GM18873 (cell line): Measurements from ENCODE around the gene SLC41A3.
"Not testable (repeated sequence)": the region's sequence is repeated elsewhere in the genome, so short reads cannot be mapped to it uniquely, and the experiment has no call there.

Source experiments
- ATAC-seq: cut with Tn5 transposase; IDR thresholded peaks from one replicate; pipeline ENCODE4 v1.9.1; 2021; ENCODE audit warnings: mild to moderate bottlenecking, moderate library complexity, moderate number of reproducible peaks; ENCODE audit not compliant: unreplicated experiment, low FRiP score

SLC41A3 gene

DNA sequence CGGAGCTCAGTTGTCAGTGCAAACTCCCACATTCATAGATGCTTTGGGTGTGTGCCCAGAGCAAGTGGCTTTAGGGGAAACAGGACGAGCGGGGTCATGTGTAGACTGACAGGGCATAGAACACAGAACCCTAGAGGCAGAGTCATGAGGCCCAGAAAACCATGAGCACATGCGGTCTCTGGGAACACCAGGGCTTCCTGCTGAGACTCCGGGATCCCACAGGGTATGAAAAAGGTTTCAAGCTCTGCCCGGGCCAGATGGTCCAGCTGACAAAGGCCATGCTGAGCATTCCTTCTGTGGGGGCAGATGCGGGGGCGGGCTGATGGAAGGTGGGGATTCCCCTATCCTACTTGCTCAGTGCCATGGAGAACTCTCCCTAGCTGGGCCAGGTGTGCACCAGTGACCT is 70.2 kb downstream of the SLC41A3 start:
- ATAC-seq: no peak

DNA sequence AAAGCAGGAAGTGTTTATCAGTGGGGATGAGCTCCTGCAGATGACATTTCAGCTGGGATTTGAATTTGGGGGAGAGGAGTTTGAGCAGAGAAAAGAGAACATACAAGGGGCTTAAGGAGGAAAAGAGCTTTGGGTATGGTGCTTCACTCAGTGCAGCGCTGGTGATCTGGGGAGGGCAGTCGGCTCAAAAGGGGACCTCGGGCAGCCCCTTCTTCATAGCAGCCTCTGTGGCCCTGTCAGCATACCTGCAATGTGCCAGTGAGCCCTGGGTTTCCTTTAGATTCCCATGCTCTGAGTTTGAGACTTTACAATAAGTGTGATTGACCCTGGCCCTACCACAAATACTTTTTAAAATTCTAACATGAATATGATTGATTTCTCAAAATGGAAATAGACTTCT is 74.7 kb downstream of the SLC41A3 start:
- no peak for ATAC-seq

DNA sequence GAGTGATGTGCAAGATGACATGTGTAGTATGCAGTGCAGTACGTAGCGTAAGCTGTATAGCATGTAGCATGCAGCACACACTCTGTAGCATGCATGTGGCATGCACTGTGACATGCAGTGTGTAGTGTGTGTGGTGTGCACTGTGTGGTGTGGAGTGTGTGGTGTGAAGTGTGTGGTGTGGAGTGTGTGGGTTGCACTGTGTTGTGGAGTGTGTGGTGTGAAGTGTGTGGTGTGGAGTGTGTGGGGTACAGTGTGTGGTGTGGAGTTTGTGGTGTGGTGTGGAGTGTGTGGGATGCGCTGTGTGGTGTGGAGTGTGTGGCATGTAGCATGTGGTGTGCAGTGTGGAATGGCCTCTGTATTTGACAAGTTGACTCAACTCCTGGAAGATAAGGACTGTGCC is 75.7 kb downstream of the SLC41A3 start:
- ATAC-seq: no peak

DNA sequence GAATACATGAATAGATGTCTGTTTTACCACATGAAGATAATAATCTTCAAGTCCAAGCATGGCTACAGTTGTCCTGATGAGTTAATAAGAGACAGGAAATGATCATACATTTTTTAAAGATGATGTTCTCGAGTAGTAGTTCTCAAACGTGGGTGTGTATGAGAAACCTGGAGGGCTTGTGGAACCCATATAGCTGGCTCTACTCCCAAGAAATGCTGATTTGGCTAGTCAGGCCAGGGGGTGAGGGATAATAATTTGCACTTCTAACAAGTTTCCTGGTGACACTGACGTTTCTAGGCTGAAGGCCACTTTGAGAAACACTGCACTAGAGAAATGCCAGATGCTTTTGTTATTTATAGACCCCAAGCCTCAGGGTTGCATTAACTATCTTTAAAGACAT is 78.0 kb downstream of the SLC41A3 start:
- ATAC-seq: no peak

DNA sequence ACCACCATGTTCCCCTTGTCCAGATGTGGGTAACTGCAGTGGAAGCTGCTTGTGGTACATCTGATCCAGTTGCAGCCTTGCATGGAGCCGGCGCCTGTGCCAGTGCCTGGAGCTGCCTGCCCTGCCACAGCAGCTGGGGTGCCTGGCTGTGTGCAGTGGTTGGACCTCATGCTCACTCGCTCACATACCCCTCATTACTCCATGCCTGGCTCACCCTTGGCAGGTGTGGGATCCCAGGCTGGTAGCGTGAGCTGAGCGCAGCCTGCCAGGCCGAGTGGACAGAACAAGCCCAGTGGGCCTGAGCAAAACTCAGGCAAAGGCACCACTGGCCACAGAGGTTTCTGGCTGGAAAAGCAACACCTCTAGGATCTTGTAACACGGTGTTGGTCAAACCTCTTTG is 79.2 kb downstream of the SLC41A3 start:
- no peak for ATAC-seq

DNA sequence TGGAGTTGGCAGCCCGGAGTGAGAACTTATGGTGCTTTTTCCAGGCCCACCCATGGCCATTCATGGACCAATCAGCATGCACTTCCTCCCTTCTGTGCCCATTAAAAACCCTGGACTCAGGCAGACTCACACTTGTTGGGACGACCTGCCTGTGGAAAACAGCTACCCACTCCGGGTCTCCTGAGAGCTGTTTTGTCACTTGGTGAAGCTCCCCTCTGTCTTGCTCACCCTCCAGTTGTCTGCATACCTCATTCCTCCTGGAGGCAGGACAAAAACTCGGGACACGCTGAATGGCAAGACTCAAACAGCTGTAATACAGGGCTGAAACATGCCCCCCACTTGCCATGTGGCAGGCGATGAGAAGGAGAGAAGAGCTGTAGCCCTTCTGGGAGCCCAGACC is 79.7 kb downstream of the SLC41A3 start:
- no peak for ATAC-seq

DNA sequence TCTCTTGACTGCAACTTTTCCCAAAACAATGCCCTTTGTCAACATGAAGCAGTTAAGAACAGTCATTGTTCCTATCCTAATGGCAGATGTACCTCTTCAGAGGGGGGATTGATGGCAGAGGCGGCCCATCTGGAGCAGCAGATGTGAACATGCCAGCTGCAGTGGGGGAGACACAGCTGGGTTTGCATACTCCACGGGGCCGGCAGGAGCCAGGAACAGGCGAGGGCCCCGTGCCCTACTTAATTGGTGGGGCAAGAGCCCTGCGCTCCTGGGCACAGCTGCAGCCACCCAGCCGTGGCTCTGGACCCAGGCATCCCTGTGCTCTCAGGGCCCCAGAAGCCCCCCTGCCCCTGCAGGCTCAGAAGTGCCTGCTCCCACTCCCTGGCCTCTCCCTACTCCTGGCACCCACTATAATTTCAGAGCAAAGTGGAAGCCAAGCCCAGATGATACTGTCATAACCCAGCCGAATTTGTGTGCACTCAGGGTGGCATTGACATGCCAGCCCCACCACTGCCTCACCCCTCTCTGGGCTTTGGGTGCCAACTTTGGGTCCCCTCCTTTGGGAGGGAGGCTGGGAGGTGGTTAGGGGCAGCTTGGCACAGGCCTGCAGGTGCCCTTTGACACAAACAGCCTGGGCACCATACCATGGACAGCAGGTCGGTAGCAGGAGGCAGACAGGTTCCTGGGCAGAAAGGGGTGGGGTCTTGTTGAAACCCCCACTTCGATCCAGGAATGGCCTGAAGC is 80.3 kb downstream of the SLC41A3 start:
- ATAC-seq: no peak

DNA sequence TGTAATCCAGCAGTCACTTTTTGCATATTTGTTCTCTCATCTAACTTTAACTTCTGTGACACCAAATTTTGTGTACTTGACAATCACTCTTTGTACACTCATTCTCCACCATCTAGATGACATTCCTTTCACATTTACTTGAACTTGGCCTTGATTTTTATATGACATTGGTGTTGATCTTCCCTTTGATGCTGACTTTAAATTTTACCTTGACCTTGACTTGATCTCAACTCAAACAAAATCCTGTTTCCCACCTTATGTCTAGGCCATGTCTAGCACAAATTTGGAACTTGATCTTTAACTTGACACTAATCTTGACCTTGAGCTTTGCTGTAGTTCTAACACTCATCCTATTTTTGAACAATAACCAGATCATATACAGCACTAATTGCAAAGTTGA is 81.7 kb downstream of the SLC41A3 start:
- ATAC-seq: no peak

DNA sequence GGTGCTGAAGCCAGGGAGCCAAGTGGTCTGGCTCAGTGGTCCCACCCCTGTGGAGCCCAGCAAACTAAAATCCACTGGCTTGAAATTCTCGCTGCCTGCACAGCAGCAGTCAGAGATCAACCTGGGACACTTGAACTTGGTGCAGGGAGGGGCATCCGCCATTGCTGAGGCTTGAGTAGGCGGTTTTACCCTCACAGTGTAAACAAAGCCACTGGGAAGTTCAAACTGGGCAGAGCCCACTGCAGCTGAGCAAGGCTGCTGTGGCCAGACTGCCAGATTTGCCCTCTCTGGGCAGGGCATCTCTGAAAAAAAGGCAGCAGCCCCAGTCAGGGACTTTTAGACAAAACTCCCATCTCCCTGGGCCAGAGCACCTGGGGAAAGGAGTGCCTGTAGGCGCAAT is 87.2 kb downstream of the SLC41A3 start:
- not testable (repeated sequence) for ATAC-seq

DNA sequence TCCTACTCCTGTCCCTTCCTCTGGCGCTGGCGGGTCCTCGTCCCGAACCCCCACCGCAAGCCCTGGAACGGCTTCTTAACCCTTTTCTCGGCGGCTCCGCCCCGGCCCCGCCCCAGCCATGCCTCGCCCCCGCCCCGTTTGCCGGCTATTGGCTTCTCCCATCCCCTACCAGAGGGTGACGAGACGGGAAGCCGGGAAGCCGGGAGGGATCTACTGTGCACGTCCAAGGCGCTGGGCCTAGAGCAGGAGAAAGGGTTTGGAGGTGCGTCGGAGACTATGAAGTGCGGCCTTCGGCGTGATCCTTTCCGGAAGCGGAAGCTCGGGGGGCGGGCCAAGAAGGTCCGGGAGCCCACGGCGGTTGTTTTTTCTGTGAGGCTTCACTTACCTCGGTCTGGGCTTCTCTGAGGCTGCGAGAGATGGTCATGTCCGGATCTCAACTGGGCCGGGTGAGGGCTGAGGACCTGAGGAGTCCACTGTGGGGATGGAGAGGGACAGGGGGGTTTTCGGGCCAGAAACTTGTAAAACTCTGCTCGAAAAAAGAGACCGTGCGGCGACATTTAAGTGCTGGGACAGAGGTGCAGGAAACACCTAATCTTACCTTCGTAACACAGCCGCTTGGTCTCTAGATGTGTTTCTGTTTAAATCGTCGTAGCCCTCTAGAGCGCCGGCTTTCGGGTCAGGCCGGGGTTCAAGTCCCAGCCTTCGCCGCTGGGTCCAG is 93.5 kb downstream of the SLC41A3 start:
- ATAC-seq: no peak

DNA sequence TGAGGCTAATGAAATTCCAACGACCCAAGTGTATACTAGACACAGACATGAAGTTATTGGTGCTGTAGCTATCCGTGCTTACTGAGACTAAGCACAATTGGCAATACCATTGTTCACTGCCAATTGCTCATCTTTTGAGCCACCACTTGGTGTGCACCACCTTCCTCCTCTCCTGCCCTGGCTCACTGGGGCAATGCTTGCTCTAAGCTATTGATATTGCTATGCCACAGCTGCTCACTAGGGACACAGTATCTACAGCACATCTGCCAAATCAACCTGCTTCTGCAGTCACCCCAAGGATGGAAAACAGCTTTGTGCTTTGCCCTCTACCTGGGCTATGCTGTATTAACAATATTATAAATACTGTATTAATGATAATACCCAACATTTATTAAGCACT is 99.0 kb downstream of the SLC41A3 start:
- ATAC-seq: not testable (repeated sequence)

DNA sequence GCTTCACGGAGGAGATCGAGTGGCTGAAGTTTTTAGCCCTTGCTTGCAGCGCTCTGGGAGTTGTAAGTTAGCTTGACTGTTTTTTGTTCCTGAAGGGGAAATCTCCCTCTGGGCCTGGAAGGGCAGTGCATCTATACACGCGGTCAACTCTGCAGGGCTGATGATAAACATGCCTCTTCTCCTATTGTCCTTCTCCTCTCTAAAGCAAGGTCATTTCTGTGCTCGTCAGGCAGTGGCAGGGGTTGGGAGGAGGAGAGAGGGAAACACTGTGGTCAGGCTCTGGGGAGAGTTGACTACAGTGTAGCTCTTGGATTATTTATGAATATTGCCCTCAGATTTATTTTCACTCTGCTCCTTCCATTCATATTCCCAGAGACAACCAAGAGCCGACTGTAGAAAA is 106.8 kb downstream of the SLC41A3 start:
- not testable (repeated sequence) for ATAC-seq

DNA sequence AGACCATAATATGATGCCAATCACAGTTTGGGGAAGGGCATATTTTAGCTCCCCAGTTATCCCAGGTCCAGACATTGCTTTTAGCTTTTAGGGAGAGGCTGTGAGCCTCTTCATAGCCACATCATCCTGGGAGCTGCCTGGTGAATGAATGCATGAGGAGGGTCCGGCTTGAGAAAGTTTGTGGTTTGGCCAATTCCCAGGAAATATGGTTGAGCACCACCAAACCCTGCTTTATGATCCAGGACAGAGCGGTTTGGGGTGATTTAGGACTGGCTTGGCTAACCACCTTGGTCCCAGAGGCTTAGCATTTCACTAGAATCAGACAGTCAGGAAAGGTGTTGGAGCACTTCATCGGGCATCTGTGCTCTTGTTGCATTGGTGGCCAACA is 107.9 kb downstream of the SLC41A3 start:
- ATAC-seq: not testable (repeated sequence)

DNA sequence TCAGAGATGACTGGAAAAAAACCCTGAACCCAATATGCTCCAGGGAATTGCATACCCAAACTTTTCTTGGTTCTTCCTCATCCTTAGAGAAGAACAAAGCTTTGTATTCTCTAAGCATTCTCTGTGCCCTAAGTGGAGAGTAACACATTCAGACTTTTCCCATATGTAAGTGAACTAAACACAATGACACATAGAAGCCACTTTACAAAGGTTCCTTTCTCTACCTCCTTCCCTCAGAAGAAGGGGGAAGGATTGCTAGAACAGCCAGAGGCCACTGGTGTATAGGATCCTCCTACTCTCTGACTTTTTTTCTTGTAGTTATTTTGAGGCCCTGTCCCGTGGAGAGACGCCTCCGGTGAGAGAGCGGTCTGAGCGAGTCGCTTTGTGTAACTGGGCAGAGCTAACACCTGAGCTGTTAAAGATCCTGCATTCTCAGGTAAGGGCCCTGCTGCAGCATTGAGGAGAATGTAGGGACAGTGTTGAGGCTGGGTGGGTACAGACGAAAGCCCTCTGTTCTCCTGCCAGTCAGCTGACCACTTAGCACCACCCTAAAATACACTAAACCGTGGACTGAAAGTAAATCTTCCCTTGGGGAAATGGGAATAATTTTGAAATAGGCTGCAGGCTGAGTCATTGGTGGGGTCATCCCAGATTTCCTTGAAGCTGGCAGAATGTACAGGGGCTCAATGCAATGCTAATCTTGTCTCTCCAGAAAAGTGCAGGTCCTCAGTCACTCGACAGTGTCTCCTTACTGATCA is 108.5 kb downstream of the SLC41A3 start:
- ATAC-seq: not testable (repeated sequence)

DNA sequence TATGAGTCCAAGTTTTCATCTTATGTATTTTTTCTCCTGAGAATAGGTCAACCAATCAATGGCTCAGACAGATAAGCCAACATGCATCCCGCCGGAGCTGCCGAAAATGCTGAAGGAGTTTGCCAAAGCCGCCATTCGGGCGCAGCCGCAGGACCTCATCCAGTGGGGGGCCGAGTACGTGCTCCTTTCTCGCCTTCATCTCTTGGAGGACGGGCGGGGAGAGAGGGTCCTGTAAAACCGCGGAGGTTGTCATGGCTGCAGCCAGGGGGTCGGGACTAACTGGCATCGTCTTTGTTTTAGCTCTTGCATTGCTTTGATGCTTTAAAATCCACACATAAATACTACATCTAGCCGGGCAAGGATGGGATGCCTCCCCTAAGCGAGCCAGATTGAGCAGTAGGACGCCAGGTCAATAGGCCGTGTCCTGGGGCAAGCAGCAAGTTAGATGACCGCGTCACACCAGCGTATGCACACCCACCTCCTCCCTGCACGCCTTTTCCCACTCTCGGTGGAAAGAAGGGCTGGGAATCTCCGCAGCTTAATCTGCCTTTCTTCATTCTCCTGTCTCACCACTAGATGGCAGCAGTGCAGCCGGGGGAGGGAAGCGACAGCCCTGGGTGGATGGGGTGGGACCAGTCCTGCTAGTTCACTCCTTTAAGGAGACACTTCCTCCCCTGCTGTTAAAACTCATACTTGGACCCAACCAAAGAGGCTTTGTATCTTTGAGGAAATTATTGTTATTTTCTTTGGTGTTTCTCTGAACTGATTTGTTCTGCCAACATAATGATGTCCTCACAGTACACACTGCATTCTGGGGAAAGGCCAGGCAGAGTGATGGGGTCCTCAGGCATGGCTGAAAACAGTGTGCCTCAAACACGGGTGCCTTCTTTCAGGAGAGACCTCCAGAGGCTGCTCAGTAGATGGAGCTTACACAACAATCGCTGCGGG is 111.7 kb downstream of the SLC41A3 start:
- ATAC-seq: not testable (repeated sequence)

DNA sequence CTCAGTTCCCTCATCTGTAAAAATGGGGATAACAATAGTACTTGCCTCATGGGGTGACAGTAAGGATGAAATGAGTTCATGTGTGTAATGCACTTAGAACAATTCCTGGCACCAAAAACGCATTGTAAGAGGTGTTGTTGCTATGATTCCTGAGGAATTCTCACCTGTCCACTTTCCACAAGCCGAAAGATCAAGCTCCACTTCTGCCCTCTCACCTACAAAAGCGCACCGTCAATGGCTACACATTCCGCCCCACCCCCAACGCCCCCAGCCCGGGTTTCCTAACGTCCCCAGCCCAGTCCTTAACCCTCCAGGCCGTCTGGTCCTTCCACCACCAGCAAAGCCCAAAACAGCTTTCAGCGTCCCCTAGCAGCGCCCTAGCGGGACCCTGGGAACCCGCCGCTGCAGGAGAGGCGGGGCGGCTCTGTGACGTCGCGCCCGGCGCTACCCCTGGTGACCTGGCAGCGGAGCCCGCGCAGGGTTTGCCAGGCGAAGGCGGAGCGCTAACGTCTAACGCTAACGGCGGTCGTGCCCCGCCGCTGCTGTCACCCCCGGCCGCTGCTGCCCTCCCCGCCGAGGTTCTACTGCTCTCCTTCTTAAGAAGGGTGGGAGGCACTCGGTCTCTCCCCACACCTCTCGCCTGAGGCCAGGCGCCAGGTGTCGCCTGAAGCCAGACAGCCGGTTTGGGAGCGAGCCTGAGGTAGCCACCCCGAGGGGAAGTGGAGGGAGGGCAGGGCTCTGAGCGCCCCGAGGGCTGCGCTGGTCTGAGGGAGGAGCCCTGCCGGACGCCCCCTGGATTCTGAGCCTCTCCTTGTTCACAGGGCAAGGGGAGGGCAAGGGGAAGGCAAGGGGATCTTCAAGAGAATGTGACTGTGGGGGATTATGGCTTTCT is 115.0 kb downstream of the SLC41A3 start, which contains the start of gene ROPN1B:
Gene ROPN1B (plus strand): TSS at position 478 of the 892 bp plus-strand sequence. CDS start 2,877 bp downstream, outside the sequence.
- not testable (repeated sequence) for ATAC-seq

DNA sequence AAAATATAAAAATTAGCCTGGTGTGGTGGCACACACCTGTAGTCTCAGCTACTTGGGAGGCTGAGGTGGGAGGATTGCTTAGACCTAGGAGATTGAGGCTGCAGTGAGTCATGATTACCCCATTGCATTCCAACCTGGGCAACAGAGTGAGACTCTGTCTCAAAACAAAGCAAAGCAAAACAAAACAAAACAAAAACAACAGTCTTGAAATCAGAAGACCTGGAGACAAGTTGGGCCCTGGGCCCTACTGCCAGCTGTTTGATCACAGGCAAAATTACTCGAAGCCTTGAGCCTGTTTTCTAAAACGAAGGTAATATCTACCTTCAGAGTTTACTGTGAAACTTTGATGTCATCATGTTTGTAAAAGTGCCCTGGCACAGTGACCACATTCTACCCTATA is 115.8 kb downstream of the SLC41A3 start:
- ATAC-seq: not testable (repeated sequence)

DNA sequence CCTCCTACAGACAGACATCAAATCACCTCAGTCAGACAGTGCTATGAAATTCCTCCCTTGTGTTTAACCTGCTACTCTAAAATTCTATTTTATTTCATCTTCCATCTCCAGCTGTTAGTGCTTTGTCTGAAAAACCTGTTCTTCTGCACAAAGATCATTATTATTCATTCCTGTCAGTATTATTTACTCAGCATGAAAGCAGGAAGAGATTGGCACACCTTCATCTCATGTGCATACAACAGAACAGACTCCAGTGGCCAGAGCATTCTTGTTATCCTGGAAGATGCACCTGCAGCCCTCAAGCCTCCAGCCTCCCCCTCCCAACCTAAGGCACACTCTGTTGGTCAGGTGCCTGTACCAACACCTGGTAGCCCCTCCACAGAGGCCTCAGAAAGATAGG is 116.8 kb downstream of the SLC41A3 start:
- ATAC-seq: no peak

DNA sequence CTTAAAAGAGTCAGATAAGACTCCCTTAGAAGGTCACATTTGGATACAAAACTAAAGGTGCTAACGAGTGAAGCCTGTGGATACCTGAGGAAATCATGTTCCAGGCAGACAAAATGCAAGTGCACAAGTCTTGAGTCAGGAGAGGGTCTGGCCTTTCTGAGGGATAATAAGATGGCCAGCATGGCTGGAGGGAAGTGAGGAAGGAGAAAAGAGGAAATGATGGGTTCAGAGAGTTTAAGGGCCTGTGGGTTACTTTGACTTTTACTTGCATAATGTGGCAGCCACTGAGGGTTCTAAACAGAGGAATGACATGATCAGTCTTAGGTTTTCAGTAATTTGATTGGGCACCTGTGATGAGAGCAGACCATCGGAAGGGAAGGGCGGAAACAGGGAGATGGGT is 118.4 kb downstream of the SLC41A3 start:
- no peak for ATAC-seq
